Activated T-helper 1 cell treated with anti-CD3 and anti-CD28 coated beads, Interleukin-2, amount 50 U/mL, for 16 hours (primary cell): ENCODE data around the gene PLCXD1.
"Not testable (repeated sequence)": the region's sequence is repeated elsewhere in the genome, so short reads cannot be mapped to it uniquely, and the experiment has no call there.

Experiments used
- DNase-seq, 2 donors: peaks; one replicate each; pipeline ENCODE4 v3.0.0-alpha.2; 2020; ENCODE audit warnings: low read depth in 1 of 2, low spot score in 1 of 2

PLCXD1 gene

GRCh38 chrX:291411-291901 is 10.3 kb downstream of the PLCXD1 start:
- no peak for DNase-seq

GRCh38 chrX:292900-293897 is 12.0 kb downstream of the PLCXD1 start:
- no peak for DNase-seq

- no peak for DNase-seq
These were observed 14.0 kb downstream of the PLCXD1 start for GRCh38 chrX:295136-295535.

GRCh38 chrX:298993-299392 is 17.8 kb downstream of the PLCXD1 start:
- DNase-seq = no peak

GRCh38 chrX:300334-300733 is 19.2 kb downstream of the PLCXD1 start:
- DNase-seq = no peak

GRCh38 chrX:302975-303374 is 21.8 kb downstream of the PLCXD1 start:
- DNase-seq = no peak

GRCh38 chrX:305781-306613 is 24.8 kb downstream of the PLCXD1 start:
- DNase-seq = not testable (repeated sequence)

GRCh38 chrX:306614-307251 is 25.6 kb downstream of the PLCXD1 start:
- DNase-seq = not testable (repeated sequence)

GRCh38 chrX:307261-308111 is 26.3 kb downstream of the PLCXD1 start:
- no peak for DNase-seq

- DNase-seq = no peak
These were observed 27.8 kb downstream of the PLCXD1 start for GRCh38 chrX:308821-309520.

- DNase-seq = no peak
These were observed 29.5 kb downstream of the PLCXD1 start for GRCh38 chrX:310621-311155.

GRCh38 chrX:311156-312129 is 30.3 kb downstream of the PLCXD1 start:
- DNase-seq = no peak

GRCh38 chrX:312621-313331 is 31.6 kb downstream of the PLCXD1 start:
- DNase-seq = no peak

- DNase-seq = no peak
These were observed 32.4 kb downstream of the PLCXD1 start for GRCh38 chrX:313546-313945.

GRCh38 chrX:314049-314448 is 32.9 kb downstream of the PLCXD1 start:
- no peak for DNase-seq

- DNase-seq = no peak
These were observed 33.8 kb downstream of the PLCXD1 start for GRCh38 chrX:314781-315595.
